ENCODE results near the gene SLC2A5. TPM values are rescaled to one million over a fixed set of nuclear protein-coding genes. Genes with fewer than 3 reads are reported as not detected.

Gene SLC2A5
- total RNA-seq, 1 experiment from 2014 or later = not detected

- Histone ChIP-seq H3K27me3 (replicated peaks; ENCODE audit: insufficient read depth, low read depth, low read length, poor library complexity) (no peaks in the 10 kb centered on the region), H3K36me3 (ENCODE audit: insufficient read depth, low read length, poor library complexity, severe bottlenecking) (no peaks in the 10 kb centered on the region), H3K9me3 (ENCODE audit: low read depth, low read length, poor library complexity, severe bottlenecking) (no peaks in the 10 kb centered on the region), H3K4me1 (ENCODE audit: insufficient read depth, low read length, poor library complexity, severe bottlenecking) (no peaks in the 10 kb centered on the region), H3K4me3 (ENCODE audit: low read depth, low read length, poor library complexity, severe bottlenecking) (no peak overlapping the region), H3K27ac (ENCODE audit: low read depth, low read length, poor library complexity, severe bottlenecking) (no peak overlapping the region)
- ChIA-PET CTCF (interaction anchor here (0.6 kb wide), 1 partner anchor 30 kb away, joined by 3 read pairs; no protein-coding TSS in a partner anchor), POLR2A (ENCODE audit: low non-redundant PET) (no interaction called here)
- TF ChIP-seq EZH2 (IDR thresholded peaks at IDR 0.05; ENCODE audit: borderline replicate concordance, low read depth, low read length, poor library complexity, severe bottlenecking) (no peak), CTCF (conservative IDR thresholded peaks at IDR 0.05; ENCODE audit: low read depth, low read length) (no peak)
- BruUV-seq (replicated peaks) = no TSS peak
- intact Hi-C loops (cut with micrococcal nuclease; ENCODE audit: unreplicated experiment) = no loop called here
- no peak for DNase-seq (ENCODE audit: low spot score)
Measured at GRCh38 chr1:9080705-9081291, 11.4 kb upstream of the SLC2A5 start.

GRCh38 chr1:9079988-9080704 lies 10.7 kb upstream of the SLC2A5 start:
- Histone ChIP-seq H3K9me3 (ENCODE audit: low read depth, low read length, poor library complexity, severe bottlenecking) (no peaks in the 10 kb centered on the region), H3K4me1 (ENCODE audit: insufficient read depth, low read length, poor library complexity, severe bottlenecking) (no peaks in the 10 kb centered on the region), H3K27me3 (replicated peaks; ENCODE audit: insufficient read depth, low read depth, low read length, poor library complexity) (no peaks in the 10 kb centered on the region), H3K36me3 (ENCODE audit: insufficient read depth, low read length, poor library complexity, severe bottlenecking) (no peaks in the 10 kb centered on the region), H3K27ac (ENCODE audit: low read depth, low read length, poor library complexity, severe bottlenecking) (no peak overlapping the region), H3K4me3 (ENCODE audit: low read depth, low read length, poor library complexity, severe bottlenecking) (no peak overlapping the region)
- TF ChIP-seq EZH2 (IDR thresholded peaks at IDR 0.05; ENCODE audit: borderline replicate concordance, low read depth, low read length, poor library complexity, severe bottlenecking) (no peak), CTCF (conservative IDR thresholded peaks at IDR 0.05; ENCODE audit: low read depth, low read length) (no peak)
- intact Hi-C loops (cut with micrococcal nuclease; ENCODE audit: unreplicated experiment) = no loop called here
- DNase-seq (ENCODE audit: low spot score) = no peak
- CTCF ChIA-PET = no interaction called here
- POLR2A ChIA-PET (ENCODE audit: low non-redundant PET) = no interaction called here
- BruUV-seq (replicated peaks) = no TSS peak

DNA sequence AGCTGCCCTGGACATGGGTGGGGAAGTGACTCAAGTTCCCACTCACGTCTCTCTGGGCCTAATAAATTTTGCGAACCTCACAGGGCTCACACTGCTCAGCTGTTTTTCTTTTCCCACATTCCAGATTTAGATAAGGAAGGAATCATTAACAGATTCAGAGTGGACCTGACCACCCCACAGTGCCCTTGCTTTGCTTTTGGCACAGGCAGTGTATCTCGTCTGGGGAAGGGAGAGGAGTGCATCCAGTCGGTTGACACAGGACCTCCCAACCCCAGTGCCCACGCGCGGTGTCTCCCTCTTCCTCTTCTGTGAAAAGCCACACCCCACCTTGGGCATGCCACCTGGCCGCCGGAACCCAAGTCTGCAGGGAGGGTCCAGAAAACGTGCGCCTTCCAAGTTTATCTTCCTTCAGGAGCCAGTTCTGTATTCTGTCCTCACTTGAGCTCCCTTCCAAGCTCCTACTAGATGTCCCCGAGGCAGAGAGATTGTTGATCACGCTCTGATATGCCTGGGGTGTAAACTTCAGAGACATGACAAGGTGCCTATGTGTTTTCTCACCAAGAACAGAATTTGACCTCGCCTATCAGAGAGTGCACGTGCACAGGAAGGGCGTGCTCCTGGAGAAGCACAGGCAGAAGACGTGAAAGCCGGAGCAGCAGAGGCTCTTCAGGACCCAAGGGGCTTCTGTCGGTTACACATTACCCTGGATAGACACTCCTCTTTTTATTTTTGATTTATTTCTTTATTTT lies 9.5 kb upstream of the SLC2A5 start:
- DNase-seq (ENCODE audit: low spot score) = no peak
- Histone ChIP-seq H3K4me3 (ENCODE audit: low read depth, low read length, poor library complexity, severe bottlenecking) (no peak overlapping the region), H3K36me3 (ENCODE audit: insufficient read depth, low read length, poor library complexity, severe bottlenecking) (no peaks in the 10 kb centered on the region), H3K4me1 (ENCODE audit: insufficient read depth, low read length, poor library complexity, severe bottlenecking) (no peaks in the 10 kb centered on the region), H3K27me3 (replicated peaks; ENCODE audit: insufficient read depth, low read depth, low read length, poor library complexity) (no peaks in the 10 kb centered on the region), H3K27ac (ENCODE audit: low read depth, low read length, poor library complexity, severe bottlenecking) (no peak overlapping the region), H3K9me3 (ENCODE audit: low read depth, low read length, poor library complexity, severe bottlenecking) (no peaks in the 10 kb centered on the region)
- CTCF ChIA-PET = no interaction called here
- POLR2A ChIA-PET (ENCODE audit: low non-redundant PET) = no interaction called here
- TF ChIP-seq CTCF (conservative IDR thresholded peaks at IDR 0.05; ENCODE audit: low read depth, low read length) (no peak), EZH2 (IDR thresholded peaks at IDR 0.05; ENCODE audit: borderline replicate concordance, low read depth, low read length, poor library complexity, severe bottlenecking) (no peak)
- intact Hi-C loops (cut with micrococcal nuclease; ENCODE audit: unreplicated experiment) = no loop called here
- BruUV-seq (replicated peaks) = no TSS peak

Measured in A673 (cell line).